ENCODE data around the gene PRSS16.
"Not testable (repeated sequence)": the region's sequence is repeated elsewhere in the genome, so short reads cannot be mapped to it uniquely, and the experiment has no call there.

The PRSS16 gene

DNA sequence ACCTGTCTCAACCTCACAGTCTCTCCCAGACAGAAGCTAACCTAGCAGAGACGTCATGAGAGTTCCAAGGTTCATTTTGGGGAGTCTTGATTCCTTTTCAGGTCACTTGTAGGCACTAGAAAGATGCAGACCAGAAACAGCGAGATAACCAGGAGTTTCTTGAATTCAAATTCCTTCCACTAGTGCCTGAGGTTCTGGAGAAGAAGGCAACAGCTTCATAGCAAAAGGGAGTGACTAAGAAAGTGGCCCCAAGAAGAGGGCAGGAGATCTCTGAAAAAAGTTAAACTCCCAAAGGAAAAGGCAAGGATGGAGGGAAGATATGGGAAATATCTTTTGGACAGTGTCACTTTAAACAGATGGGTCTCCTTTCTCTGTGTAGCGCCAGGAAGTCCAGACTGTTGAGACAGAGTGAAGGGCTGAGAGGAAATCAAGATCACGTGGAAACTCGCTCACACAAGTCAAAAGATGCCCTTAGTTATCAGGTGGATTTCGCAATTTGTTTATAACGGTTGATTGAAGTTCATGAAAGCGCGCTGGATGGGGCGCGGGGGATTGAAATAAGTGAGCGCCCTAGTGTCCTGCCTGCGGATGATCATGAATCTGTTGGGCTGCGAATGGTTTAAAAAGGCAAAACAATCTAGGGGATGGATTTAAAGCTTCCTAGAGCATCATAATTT, 4.8 kb upstream of the PRSS16 start:
- DNase-seq (ENCODE audit: low spot score) = no peak

DNA sequence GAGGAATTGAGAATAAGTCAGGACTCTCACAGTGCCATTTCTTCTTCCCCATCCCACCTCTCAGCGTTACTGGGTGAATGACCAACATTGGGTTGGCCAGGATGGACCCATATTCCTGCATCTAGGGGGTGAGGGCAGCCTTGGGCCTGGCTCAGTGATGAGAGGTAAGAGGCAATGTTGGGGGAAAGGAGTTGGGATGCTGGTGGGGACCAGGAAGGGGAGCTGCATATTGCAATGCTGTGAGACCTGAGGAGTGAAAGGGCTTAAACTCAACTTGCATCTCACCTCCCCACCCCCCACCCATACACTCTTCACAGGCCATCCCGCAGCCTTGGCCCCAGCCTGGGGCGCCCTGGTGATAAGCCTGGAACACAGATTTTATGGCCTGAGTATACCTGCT, 1.3 kb downstream of the PRSS16 start:
- no peak for DNase-seq (ENCODE audit: low spot score)

DNA sequence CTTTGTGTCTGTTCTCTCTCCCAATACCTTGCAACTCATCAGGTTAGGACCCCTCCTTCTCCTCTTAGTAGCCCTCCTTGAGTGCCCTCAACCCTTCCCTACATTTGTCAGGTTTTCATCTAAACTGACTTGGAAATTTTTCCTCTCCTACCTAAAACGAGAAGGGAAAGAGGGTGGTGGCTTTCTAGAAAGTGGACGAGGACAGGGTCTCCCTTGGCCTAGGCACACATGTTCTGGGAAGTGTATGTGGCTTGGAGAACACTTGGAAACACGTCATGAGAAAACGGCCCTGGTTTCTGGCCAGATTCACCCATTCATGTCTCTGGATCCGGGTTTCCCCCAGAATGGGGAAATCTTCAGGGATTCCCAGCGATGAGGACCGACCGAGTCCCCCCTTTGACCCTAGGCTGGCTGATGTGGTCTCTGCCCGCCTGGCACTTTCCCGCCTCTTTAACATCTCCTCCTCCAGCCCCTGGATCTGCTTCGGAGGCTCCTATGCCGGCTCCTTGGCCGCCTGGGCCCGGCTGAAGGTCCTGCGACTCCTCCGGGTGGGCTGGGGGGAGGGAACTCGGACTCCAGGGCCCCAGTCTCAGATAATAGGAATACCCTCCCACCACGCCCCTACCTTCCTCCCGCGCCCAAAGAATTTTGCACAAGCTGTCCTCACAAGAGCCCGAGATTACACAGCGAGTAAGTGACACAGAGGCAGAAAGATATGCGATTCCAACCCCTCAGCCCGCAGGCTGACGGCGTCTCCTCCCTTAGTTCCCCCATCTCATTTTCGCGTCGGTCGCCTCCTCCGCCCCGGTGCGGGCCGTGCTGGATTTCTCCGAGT, 3.0 kb downstream of the PRSS16 start:
- peak; percentile 42 for DNase-seq (ENCODE audit: low spot score)

DNA sequence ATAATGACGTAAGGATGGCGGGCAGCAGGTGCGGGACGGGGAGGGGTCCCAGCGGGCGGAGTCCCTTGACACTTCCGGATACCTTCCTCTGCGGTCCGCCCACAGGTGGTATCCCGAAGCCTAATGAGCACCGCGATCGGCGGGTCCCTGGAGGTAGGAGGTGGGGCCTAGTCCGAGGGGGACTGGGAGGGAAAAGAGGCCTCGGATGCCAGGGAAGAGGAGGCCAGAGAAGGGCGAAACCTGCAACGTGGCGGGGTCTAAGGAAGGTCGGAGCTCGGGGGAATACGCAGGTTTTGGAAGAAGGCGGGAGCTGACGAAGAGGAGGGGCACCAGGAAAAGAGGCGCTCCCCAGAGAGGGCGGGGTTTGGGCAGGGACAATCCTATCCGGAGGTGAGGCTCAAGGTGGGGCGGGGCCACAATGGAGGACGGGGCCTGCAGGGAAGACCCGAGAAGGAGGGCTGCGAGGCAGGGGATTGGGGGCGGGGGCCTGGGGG, 3.7 kb downstream of the PRSS16 start:
- peak; percentile 93 for DNase-seq (ENCODE audit: low spot score)

DNA sequence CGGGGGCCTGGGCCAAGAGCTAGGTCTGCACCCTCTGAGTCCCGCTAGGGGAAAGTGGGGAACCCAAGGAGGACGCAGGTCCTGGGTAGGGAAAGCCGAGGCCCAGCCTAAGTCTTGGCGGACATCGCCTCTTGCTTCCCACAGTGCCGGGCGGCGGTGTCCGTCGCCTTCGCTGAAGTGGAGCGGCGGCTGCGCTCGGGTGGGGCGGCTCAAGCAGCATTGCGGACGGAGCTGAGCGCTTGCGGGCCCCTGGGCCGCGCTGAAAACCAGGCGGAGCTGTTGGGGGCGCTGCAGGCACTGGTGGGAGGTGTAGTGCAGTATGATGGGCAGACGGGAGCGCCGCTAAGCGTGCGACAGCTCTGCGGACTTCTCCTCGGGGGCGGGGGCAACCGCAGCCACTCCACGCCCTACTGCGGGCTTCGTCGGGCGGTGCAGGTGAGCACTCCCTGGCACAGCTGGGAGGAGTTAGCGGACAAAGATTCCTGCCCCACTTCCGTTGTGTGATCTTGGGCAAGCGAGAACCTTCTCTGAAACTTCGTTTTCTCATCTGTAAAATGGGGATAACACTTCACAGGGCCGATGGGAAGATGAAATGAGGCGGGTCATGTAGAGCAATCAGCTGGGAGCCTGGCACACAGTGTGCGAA, 4.2 kb downstream of the PRSS16 start:
- peak; percentile 92 for DNase-seq (ENCODE audit: low spot score)

DNA sequence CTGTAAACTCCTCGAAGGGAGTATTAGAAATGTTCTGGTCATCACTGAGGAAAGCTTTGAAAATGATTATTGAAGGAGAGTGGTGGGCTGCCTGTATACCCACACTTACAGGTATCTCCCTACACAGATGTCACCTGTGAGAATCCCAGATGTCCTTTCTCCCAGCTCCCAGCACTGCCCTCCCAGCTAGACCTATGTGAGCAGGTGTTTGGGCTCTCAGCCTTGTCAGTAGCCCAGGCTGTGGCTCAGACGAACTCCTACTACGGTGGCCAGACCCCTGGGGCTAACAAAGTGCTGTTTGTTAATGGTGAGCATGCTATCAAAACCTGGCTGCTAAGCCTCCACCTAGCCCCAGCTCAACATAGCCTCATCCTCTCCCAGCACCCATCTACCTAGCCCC, 7.1 kb downstream of the PRSS16 start:
- DNase-seq (ENCODE audit: low spot score) = no peak

DNA sequence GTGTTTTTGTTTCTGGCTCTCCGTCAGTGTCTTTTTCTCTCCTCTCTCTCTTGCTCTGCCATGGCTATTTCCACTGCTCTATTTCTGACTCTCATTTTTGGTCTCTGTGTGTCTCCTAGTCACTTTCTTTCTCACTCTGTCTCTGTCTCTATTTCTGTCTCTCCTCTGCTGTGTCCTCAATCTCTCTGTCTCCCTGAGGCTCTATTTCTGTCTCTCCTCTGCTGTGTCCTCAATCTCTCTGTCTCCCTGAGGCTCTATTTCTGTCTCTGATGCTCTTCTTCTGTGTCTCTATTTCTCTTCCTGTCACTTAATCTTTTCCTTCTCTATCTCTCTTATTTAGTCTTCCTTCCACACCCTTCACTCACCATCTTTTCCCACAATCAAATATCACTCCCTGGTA, 8.4 kb downstream of the PRSS16 start:
- no peak for DNase-seq (ENCODE audit: low spot score)

DNA sequence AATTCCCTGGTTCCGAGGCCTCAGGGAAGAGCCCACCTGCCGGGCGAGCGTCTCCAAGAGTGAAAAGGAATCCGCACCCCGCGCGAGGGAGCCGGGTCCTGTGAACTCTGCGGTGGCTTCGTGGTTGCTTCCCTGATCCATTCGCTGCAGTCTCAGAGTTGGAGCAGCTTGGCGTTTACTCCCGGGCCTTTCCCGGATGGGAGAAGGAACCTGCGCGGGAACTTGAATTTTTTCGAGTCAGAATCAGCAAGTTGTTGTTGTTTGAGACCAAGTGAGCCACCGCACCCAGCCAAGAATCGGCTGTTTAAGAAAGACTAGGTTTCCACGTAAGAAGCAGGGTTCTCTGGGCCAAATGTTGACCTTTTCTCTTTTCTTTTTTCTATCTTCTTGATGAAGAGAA, 12.9 kb downstream of the PRSS16 start:
- DNase-seq (ENCODE audit: low spot score) = no peak

DNA sequence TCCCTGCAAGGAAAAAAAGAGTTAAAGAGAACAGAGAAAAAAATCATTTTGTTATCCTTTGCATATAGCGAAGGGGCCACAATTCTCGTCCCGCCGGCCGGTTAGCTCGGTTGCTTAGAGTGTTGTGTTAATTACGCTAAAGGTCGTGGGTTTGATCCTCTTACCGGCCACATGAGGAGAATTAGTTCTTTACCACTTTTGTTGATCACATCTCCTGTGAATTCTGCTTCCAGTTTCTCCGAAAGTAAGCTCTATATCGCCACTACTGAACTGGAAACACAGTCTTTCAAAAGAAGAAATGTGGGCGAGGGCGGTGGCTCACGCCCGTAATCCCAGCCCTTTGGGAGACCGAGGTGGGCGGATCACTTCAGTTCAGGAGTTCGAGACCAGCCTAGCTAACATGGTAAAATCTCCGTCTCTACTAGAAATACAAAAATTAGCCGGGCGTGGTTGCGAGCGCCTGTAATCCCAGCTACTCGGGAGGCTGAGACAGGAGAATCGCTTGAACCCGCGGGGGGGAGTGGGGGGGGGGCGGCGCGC, 13.4 kb downstream of the PRSS16 start:
- no peak for DNase-seq (ENCODE audit: low spot score)

DNA sequence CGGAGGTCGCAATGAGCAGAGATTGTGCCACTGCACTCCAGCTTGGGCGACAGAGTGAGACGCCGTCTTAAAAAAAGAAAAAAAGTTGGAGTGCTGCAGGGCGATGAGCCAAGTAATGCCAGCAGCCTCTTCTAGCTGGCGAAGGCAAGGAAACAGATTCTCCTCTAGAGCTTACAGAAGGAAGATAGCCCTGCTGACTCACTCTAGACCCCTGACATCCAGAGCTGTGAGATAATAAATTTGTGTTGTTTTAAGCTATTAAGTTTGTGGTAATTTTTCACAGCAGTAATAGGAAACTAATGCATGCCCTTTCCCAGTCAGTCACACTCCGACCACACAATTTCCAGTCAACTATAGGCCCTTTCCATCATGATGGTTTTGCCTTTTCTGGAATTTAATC, 16.4 kb downstream of the PRSS16 start:
- DNase-seq (ENCODE audit: low spot score) = no peak

DNA sequence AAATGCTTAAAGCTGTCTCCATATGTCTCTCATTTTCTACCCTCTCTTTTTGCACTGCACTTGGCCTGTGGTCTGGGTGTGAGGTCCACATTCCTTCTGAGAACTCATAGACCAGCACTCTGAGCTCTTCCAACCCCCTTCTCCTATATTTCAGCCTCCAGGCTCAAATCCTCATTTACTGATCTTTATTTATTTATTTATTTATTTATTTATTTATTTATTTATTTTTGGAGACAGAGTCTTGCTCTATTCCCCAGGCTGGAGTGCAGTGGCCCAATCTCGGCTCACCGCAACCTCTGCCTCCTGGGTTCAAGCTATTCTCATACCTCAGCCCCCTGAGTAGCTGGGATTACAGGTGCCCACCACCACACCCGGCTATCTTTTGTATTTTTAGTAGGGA, 19.5 kb downstream of the PRSS16 start:
- not testable (repeated sequence) for DNase-seq (ENCODE audit: low spot score)

DNA sequence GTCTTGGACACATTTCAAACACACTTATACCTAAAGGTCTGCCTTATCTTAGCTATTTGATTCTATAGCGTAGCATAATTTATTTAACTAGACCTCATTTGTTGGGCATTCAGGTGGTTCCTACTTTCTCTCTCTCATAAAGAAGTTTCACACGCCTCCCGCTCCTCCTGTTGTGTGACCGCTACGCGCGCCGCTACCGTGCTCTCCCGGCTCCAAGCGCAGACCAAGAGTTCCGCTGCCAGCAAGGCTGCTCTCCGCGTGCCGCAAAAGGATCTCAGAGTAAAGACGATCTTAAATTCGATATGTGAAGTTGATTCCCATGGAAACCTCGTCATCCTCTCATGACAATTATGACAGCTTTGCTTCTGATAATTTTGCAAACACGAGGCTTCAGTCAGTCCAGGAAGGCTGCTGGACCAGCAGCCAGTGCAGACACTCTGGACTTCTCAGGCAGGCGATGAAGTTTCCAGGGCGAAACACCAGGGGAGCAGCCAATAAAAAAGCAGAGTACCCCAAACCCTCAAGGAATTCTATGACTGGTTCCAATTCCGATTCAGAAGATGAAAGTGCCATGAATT, 20.4 kb downstream of the PRSS16 start:
- DNase-seq (ENCODE audit: low spot score) = no peak

DNA sequence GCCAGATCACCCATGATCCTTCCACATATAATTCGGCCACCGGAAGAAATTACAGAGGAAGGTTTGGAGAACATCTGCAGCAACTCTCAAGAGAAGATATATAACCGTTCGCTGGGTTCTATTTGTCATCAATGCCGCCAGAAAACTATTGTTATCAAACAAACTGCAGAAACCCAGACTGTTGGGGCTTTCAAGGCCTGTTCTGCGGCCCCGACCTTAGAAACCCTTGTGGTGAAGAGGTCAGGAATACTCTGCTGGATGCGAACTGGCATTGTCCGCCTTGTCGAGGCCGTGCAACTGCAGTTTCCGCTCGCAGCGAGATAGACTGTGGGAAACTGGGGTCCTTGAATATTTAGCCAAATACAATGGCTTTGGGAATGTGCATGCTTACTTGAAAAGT, 21.3 kb downstream of the PRSS16 start:
- no peak for DNase-seq (ENCODE audit: low spot score)

DNA sequence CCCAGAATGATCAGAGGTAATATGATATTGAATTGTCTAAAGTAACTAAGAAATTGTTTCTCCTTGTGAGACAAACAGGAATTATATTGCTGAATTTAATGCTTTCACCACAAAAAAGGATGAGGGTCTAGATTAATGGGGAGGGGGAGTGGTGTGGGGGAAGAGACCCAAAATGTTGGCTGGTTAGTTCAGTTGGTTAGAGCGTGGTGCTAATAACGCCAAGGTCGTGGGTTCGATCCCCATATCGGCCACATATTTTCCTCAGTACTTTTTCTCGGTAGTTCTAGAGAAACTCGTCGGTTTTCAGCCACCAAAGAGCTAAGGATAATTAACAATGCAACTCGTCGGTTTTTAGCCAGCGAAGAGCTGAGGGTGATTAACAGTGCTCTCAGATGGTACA, 26.3 kb downstream of the PRSS16 start:
- no peak for DNase-seq (ENCODE audit: low spot score)

DNA sequence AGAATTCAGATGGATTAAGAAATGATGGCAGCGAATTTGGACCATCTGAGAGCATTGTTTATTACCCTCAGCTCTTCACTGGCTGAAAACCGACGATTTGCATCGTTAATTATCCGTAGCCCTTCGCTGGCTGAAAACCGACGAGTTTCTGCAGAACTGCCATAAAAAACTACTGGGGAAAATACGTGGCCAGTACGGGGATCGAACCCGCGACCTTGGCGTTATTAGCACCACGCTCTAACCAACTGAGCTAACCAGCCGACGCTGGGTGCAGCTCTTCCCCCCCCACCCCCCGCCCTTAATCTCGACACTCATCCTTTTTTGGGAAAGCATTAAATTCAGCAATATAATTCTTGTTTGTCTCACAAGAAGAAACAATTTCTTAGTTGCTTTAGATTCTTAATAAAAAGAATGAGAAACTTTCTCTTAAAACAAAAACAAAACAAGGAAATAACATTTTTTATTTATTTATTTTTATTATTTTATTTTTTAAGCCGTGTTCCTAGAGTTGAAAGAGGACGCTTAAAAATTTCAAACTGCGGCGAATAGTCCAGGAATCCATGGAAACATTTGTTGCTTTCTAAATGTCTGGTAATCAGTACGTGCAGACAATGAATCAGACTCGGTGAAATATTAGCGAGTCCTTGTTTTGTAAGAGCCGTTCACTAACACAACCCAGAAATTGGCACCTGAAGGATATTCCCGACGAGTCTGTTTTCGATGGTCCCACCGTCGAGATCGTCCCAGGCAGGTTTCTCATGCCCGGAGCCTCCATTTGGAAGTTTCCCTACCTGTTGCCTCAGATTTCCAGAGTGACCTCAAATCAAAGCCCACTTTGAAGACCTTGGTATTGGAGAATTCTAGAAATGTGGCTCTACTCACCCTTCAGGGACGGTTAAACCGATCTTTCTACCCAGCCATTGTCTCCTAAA, 27.8 kb downstream of the PRSS16 start:
- DNase-seq (ENCODE audit: low spot score) = no peak

DNA sequence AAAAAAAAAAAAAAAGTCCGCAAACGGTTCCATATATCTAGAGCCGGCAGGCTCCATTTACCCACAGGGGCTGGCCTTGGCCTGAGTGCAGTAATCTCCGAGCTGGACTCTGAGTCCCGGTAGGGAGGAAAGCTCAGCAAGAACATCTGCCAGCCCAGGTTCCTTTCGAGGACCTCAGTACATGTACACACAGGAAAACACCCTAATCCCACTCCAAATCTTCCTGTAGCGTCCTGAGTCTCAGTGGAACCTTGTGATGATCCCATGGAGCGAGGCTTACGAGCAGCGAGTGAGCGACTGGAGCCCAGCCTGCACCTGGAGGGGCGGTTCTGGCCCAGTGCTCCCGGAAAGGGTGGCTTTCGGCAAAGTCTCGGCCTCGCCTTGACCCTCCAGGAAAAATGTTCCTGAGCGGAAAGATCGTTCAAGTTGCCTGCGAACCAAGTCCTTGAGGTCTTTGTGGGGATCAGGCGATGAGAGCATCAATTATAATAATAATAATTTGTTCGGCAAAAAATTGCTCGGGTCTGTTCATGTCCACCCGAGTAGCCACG, 32.1 kb downstream of the PRSS16 start:
- no peak for DNase-seq (ENCODE audit: low spot score)

DNA sequence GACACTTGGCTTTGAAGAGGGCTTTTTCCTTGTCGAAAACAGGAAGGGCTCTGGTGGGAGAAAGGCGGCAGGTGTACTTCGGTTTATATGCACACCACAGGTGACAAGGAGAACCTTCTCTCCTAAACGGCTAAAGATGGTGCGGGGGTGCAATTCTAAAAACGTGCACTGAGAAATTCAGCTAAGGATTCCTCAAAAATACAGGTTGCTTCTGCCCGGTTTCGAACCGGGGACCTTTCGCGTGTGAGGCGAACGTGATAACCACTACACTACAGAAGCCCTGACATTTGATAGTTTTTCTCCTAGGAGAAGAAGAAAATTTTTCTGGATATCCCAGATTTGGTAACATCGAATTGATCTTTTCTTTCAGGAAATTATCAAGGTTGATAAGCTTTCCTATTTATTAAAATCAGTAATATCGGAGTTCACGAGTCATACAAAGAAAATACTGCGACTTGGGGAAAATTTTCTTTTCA, 32.6 kb downstream of the PRSS16 start:
- DNase-seq (ENCODE audit: low spot score) = no peak

DNA sequence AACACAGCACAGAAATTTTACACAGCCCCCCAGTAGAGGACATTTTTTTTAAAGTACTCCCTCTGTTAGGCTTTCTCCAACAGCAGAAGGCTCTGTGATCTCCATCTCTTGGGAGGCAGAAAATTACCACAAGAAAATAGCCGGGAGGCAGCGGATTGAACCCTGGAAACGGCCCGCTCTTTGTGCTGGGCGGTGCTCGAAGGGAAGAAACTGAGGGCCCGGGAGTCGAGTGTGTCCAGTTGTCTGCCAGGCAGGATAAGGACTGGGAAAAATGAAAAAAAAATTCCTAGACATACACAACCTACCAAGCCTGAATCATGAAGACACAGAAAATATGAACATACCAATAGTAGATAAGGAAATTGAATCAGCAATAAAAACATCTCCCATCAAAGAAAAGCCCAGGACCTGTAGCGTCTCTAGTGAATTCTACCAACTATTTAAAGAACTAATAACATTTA, 33.1 kb downstream of the PRSS16 start:
- DNase-seq (ENCODE audit: low spot score) = no peak

DNA sequence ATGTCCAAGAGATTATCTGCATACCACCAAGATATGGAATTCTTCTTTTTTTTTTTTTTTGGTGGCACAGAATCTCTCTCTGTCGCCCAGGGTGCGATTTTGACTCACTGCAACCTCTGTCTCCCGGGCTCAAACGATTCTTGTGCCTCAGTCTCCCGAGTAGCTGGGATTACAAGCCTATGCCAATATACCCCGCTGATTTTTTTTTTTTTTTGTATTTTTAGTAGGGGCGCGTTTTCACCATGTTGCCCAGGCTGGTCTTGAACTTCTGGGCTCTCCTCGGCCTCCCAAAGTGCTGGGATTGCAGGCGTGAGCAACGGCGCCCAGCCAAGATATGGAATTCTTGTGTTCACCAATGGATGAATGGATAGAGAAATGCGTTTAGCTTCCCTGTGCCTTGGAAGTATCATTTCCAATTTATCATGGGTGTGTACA, 33.6 kb downstream of the PRSS16 start:
- no peak for DNase-seq (ENCODE audit: low spot score)

DNA sequence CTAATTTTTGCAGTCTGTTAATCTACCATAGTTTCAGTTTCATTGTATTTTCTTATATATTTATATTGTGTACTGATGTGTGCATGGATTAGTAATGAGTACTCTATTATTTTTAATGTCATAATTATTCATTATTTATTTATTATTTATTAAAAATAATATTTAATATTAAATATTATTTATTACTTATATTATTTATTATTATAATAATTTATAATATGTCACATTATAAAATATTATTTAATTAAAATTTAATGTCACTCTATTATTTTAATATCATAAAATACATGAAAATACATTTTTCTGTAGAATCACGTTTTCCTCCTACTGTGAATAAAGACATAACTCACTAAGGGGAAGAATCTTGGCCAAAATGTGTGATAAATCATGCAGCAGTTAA, 34.1 kb downstream of the PRSS16 start:
- DNase-seq (ENCODE audit: low spot score) = no peak

DNA sequence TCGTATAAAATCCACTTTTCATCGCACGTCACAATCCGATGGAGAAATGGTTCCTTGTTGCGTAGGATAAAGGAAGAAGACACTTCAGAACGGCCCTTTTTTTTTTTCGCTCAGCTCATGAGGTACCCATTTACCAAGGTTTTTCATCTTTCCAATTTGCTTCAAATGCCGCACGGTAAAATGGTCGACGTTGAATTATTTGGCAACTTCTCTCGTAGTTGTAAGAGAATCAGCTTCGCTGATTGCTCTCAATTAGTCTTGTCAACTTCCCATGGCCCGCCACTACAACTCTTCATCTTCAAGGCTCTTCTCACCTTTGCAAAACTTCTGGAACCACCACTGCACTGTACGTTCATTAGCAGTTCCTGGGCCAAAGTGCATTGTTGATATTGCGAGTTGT, 35.8 kb downstream of the PRSS16 start:
- no peak for DNase-seq (ENCODE audit: low spot score)

All from iPS-NIHi11 (cell line).